Hepatocyte (in vitro differentiated cells): ENCODE measurements around the gene PLEKHA6.

Experiments used
- CTCF ChIP-seq: fragments of 200-600 bp; sonication (generic); IDR thresholded peaks from 2 replicates; pipeline ENCODE4 v1.5.1; 2016; ENCODE audit warnings: antibody characterized with exemption, mild to moderate bottlenecking; ENCODE audit not compliant: poor library complexity
- EZH2 ChIP-seq: fragments of 200-600 bp; sonication (generic); IDR thresholded peaks from 2 replicates; pipeline ENCODE4 v1.6.1; 2016; ENCODE audit warnings: antibody characterized with exemption, mild to moderate bottlenecking, borderline replicate concordance
- EZH2phosphoT487 ChIP-seq: fragments of 200-600 bp; sonication (generic); IDR thresholded peaks from one replicate; pipeline ENCODE4 v1.6.1; 2018; ENCODE audit warnings: antibody characterized with exemption, mild to moderate bottlenecking, low read depth, moderate library complexity; ENCODE audit not compliant: unreplicated experiment, severe bottlenecking

GRCh38 chr1:204292740-204293139 is 67.0 kb downstream of the PLEKHA6 start:
- no peak for TF ChIP-seq EZH2
- TF ChIP-seq CTCF: no peak
- TF ChIP-seq EZH2phosphoT487: no peak
